Natural killer cell (primary cell): ENCODE measurements around the gene PLCB1. TPM values are rescaled to one million over a fixed set of nuclear protein-coding genes. Genes with fewer than 3 reads are reported as not detected.
A peak's percentile ranks its signal among the peaks of the same experiment; 100 is the strongest.

Source experiments
- ATAC-seq, 3 donors: fragments of 150-1000 bp in 2 of 3; fragments of 200-7000 bp in 1 of 3; cut with Tn5 transposase; 1 replicate in 1 of 3; 2 replicates in 2 of 3; pipeline ENCODE4 v1.10.0; 2021; ENCODE audit warnings: mild to moderate bottlenecking in 2 of 3, moderate library complexity in 2 of 3
- DNase-seq, 2 donors: peaks; one replicate each; pipeline versions ENCODE4 v3.0.0 to v3.0.0-alpha.2; 2013 to 2021; ENCODE audit warnings: mixed read lengths in 1 of 2
- H3K27ac ChIP-seq: one replicate; pipeline ENCODE4 v1.5.1; 2013; ENCODE audit warnings: mild to moderate bottlenecking, low read length
- H3K27me3 ChIP-seq: one replicate; pipeline ENCODE4 v1.6.1; 2013; ENCODE audit warnings: low read length; ENCODE audit not compliant: control insufficient read depth, insufficient read depth
- H3K36me3 ChIP-seq: one replicate; pipeline ENCODE4 v1.6.1; 2013; ENCODE audit warnings: low read length; ENCODE audit not compliant: control insufficient read depth, insufficient read depth
- H3K4me1 ChIP-seq: one replicate; pipeline ENCODE4 v1.6.1; 2013; ENCODE audit warnings: low read length; ENCODE audit not compliant: control insufficient read depth, insufficient read depth
- H3K4me3 ChIP-seq: one replicate; pipeline ENCODE4 v1.5.1; 2013; ENCODE audit warnings: low read length
- H3K9me3 ChIP-seq: one replicate; pipeline ENCODE4 v1.6.1; 2013; ENCODE audit warnings: low read length; ENCODE audit not compliant: control insufficient read depth, insufficient read depth
- H3K27ac Mint-ChIP-seq, 2 donors: one replicate each; pipeline ENCODE4 v1.8.0; 2022; ENCODE audit warnings: mild to moderate bottlenecking in 2 of 2, mixed read lengths in 2 of 2, moderate library complexity in 1 of 2
- H3K27me3 Mint-ChIP-seq, 2 donors: one replicate each; pipeline ENCODE4 v1.8.0; 2022; ENCODE audit warnings: low read depth in 2 of 2, mixed read lengths in 2 of 2
- H3K36me3 Mint-ChIP-seq: one replicate; pipeline ENCODE4 v1.8.0; 2022; ENCODE audit warnings: mixed read lengths
- H3K4me1 Mint-ChIP-seq, 2 donors: one replicate each; pipeline ENCODE4 v1.8.0; 2022; ENCODE audit warnings: mixed read lengths in 2 of 2
- H3K4me3 Mint-ChIP-seq: one replicate; pipeline ENCODE4 v1.8.0; 2022; ENCODE audit warnings: mild to moderate bottlenecking, moderate library complexity, mixed read lengths
- H3K9me3 Mint-ChIP-seq, 2 donors: one replicate each; pipeline ENCODE4 v1.8.0; 2022; ENCODE audit warnings: mixed read lengths in 2 of 2
- CTCF ChIP-seq: fragments of 200-600 bp; IDR thresholded peaks from one replicate; pipeline ENCODE4 v1.8.0; 2022; ENCODE audit warnings: antibody characterized with exemption
- WGBS: methylation state at CpG from one replicate; pipeline ENCODE4 v1.1.7; 2013; ENCODE audit warnings: missing lambda C conversion rate; ENCODE audit not compliant: insufficient coverage; 5-methylcytosine and 5-hydroxymethylcytosine counted together
- intact Hi-C: fragments of 100-400 bp; cut with micrococcal nuclease; formaldehyde crosslinking; loops from one replicate; pipeline ENCODE4 v1.14.2; 2022
- total RNA-seq, 4 donors: library from RNA; stranded (reverse); fragments of 120-200 nt in 1 of 4; gene quantifications; one replicate each; pipeline versions ENCODE4 v1.2.3 to v1.2.4, GENCODE V29; 2013 to 2022

The PLCB1 gene
- total RNA-seq, 3 donors from 2014 or later (not counting 1 experiment from before 2014, with no cell fraction given) = 48.7 to 66.2 (median 57.7) TPM

- WGBS = 51% methylated on average over 3 of the region's 3 CpGs
- no peak for TF ChIP-seq CTCF
- H3K36me3 Mint-ChIP-seq = no peaks in the 10 kb centered on the region
- DNase-seq (no peak), ATAC-seq (no peak)
- peaks cover 21 to 25% of the 10 kb centered on the region in 2 donors for H3K4me1 Mint-ChIP-seq
- H3K27ac ChIP-seq = no peak overlapping the region
- H3K27ac Mint-ChIP-seq = peak overlapping the region in 1 of 2 donors; percentile 29
- no peaks in the 10 kb centered on the region for H3K27me3 Mint-ChIP-seq
- no peaks in the 10 kb centered on the region for H3K27me3 ChIP-seq
- no peaks in the 10 kb centered on the region for H3K9me3 Mint-ChIP-seq
- intact Hi-C loops = no loop called here
- H3K9me3 ChIP-seq = no peaks in the 10 kb centered on the region
- no peak overlapping the region for H3K4me3 Mint-ChIP-seq
- peaks cover 7% of the 10 kb centered on the region for H3K4me1 ChIP-seq
- no peak overlapping the region for H3K4me3 ChIP-seq
- H3K36me3 ChIP-seq = no peaks in the 10 kb centered on the region
Measured at GRCh38 chr20:8306937-8307336, 174.9 kb downstream of the PLCB1 start.

- DNase-seq (no peak), ATAC-seq (no peak)
- no peak overlapping the region for H3K27ac Mint-ChIP-seq
- Histone ChIP-seq H3K27me3 (no peaks in the 10 kb centered on the region), H3K4me3 (no peak overlapping the region), H3K36me3 (no peaks in the 10 kb centered on the region), H3K9me3 (no peaks in the 10 kb centered on the region), H3K4me1 (peaks cover 7% of the 10 kb centered on the region), H3K27ac (no peak overlapping the region)
- peaks cover 17 to 29% of the 10 kb centered on the region in 2 donors for H3K4me1 Mint-ChIP-seq
- H3K9me3 Mint-ChIP-seq = no peaks in the 10 kb centered on the region
- no peak for TF ChIP-seq CTCF
- no peaks in the 10 kb centered on the region for H3K36me3 Mint-ChIP-seq
- H3K27me3 Mint-ChIP-seq = no peaks in the 10 kb centered on the region
- 94% methylated on average over 5 of the region's 5 CpGs for WGBS
- intact Hi-C loops = no loop called here
- H3K4me3 Mint-ChIP-seq = no peak overlapping the region
Measured at GRCh38 chr20:8309634-8310033, 177.6 kb downstream of the PLCB1 start.

- Mint-ChIP-seq H3K27me3 (no peaks in the 10 kb centered on the region), H3K4me3 (no peak overlapping the region), H3K36me3 (no peaks in the 10 kb centered on the region), H3K9me3 (no peaks in the 10 kb centered on the region), H3K27ac (no peak overlapping the region), H3K4me1 (peaks cover 13 to 29% of the 10 kb centered on the region in 2 donors)
- 71% methylated on average over 1 of the region's 4 CpGs for WGBS
- intact Hi-C loops = no loop called here
- peaks cover 2% of the 10 kb centered on the region for H3K4me1 ChIP-seq
- no peaks in the 10 kb centered on the region for H3K36me3 ChIP-seq
- H3K27ac ChIP-seq = no peak overlapping the region
- TF ChIP-seq CTCF = no peak
- no peaks in the 10 kb centered on the region for H3K27me3 ChIP-seq
- DNase-seq = no peak
- no peak for ATAC-seq
- no peaks in the 10 kb centered on the region for H3K9me3 ChIP-seq
- H3K4me3 ChIP-seq = no peak overlapping the region
Measured at GRCh38 chr20:8310618-8311017, 178.6 kb downstream of the PLCB1 start.

GRCh38 chr20:8313073-8313472, 181.0 kb downstream of the PLCB1 start:
- Histone ChIP-seq H3K4me1 (no peaks in the 10 kb centered on the region), H3K27me3 (no peaks in the 10 kb centered on the region), H3K27ac (no peak overlapping the region), H3K4me3 (no peak overlapping the region), H3K36me3 (no peaks in the 10 kb centered on the region), H3K9me3 (no peaks in the 10 kb centered on the region)
- ATAC-seq (no peak), DNase-seq (no peak)
- WGBS = 100% methylated on average over 1 of the region's 1 CpG
- no peak for TF ChIP-seq CTCF
- Mint-ChIP-seq H3K4me1 (peaks cover 12 to 33% of the 10 kb centered on the region in 2 donors), H3K4me3 (no peak overlapping the region), H3K27ac (no peak overlapping the region), H3K9me3 (no peaks in the 10 kb centered on the region), H3K36me3 (no peaks in the 10 kb centered on the region), H3K27me3 (no peaks in the 10 kb centered on the region)
- intact Hi-C loops = no loop called here
